ENCODE data around the gene FTO. TPM values are rescaled to one million over a fixed set of nuclear protein-coding genes. Genes with fewer than 3 reads are reported as not detected.

Gene FTO
- total RNA-seq, 4 donors from 2014 or later, result 64.4 to 116 (median 71.3) TPM

- Histone ChIP-seq H3K4me3 (no peak overlapping the region), H3K4me1 (peaks cover 10% of the 10 kb centered on the region), H3K27ac (no peak overlapping the region), H3K36me3 (no peaks in the 10 kb centered on the region), H3K9me3 (no peaks in the 10 kb centered on the region), H3K27me3 (no peaks in the 10 kb centered on the region)
- DNase-seq (ENCODE audit: low spot score in 2 of 2), result no peak
- WGBS, result 100% methylated on average over 2 of the region's 2 CpGs
- TF ChIP-seq EP300 (IDR thresholded peaks at IDR 0.05), result no peak
- TF ChIP-seq POLR2AphosphoS5 (IDR thresholded peaks at IDR 0.05), result no peak
- no peak for TF ChIP-seq CTCF (IDR thresholded peaks at IDR 0.05)
- no peak for TF ChIP-seq POLR2A (IDR thresholded peaks at IDR 0.05)
These were observed 31.0 kb downstream of the FTO start for GRCh38 chr16:53734908-53735307.

- no peak for TF ChIP-seq POLR2A (IDR thresholded peaks at IDR 0.05)
- no peak for TF ChIP-seq POLR2AphosphoS5 (IDR thresholded peaks at IDR 0.05)
- TF ChIP-seq EP300 (IDR thresholded peaks at IDR 0.05), result no peak
- no peak for TF ChIP-seq CTCF (IDR thresholded peaks at IDR 0.05)
- no peaks in the 10 kb centered on the region for H3K27me3 ChIP-seq
- no peaks in the 10 kb centered on the region for H3K36me3 ChIP-seq
- no peak overlapping the region for H3K27ac ChIP-seq
- no peak overlapping the region for H3K4me3 ChIP-seq
- H3K4me1 ChIP-seq, result peaks cover 10% of the 10 kb centered on the region
- WGBS, result 81% methylated on average over 3 of the region's 3 CpGs
- H3K9me3 ChIP-seq, result no peaks in the 10 kb centered on the region
- no peak for DNase-seq (ENCODE audit: low spot score in 2 of 2)
These were observed 32.3 kb downstream of the FTO start for GRCh38 chr16:53736297-53736696.

- Histone ChIP-seq H3K36me3 (no peaks in the 10 kb centered on the region), H3K4me3 (no peak overlapping the region), H3K4me1 (peaks cover 9% of the 10 kb centered on the region), H3K27me3 (no peaks in the 10 kb centered on the region), H3K27ac (no peak overlapping the region), H3K9me3 (no peaks in the 10 kb centered on the region)
- no peak for DNase-seq (ENCODE audit: low spot score in 2 of 2)
- 93% methylated on average over 5 of the region's 5 CpGs for WGBS
- TF ChIP-seq CTCF (IDR thresholded peaks at IDR 0.05) (no peak), POLR2AphosphoS5 (IDR thresholded peaks at IDR 0.05) (no peak), POLR2A (IDR thresholded peaks at IDR 0.05) (no peak), EP300 (IDR thresholded peaks at IDR 0.05) (no peak)
These were observed 33.6 kb downstream of the FTO start for GRCh38 chr16:53737552-53737951.

- no peaks in the 10 kb centered on the region for H3K36me3 ChIP-seq
- TF ChIP-seq EP300 (IDR thresholded peaks at IDR 0.05) (no peak), POLR2AphosphoS5 (IDR thresholded peaks at IDR 0.05) (no peak), CTCF (IDR thresholded peaks at IDR 0.05) (no peak), POLR2A (IDR thresholded peaks at IDR 0.05) (no peak)
- DNase-seq (ENCODE audit: low spot score in 2 of 2), result no peak
- H3K27me3 ChIP-seq, result no peaks in the 10 kb centered on the region
- no peak overlapping the region for H3K4me3 ChIP-seq
- H3K9me3 ChIP-seq, result no peaks in the 10 kb centered on the region
- H3K4me1 ChIP-seq, result peaks cover 19% of the 10 kb centered on the region
- no peak overlapping the region for H3K27ac ChIP-seq
These were observed 36.5 kb downstream of the FTO start for GRCh38 chr16:53740476-53740875.

- no peak for DNase-seq (ENCODE audit: low spot score in 2 of 2)
- Histone ChIP-seq H3K9me3 (no peaks in the 10 kb centered on the region), H3K4me1 (peaks cover 24% of the 10 kb centered on the region), H3K27ac (no peak overlapping the region), H3K4me3 (no peak overlapping the region), H3K27me3 (no peaks in the 10 kb centered on the region), H3K36me3 (no peaks in the 10 kb centered on the region)
- TF ChIP-seq CTCF (IDR thresholded peaks at IDR 0.05) (no peak), EP300 (IDR thresholded peaks at IDR 0.05) (no peak), POLR2AphosphoS5 (IDR thresholded peaks at IDR 0.05) (no peak), POLR2A (IDR thresholded peaks at IDR 0.05) (no peak)
- 89% methylated on average over 3 of the region's 3 CpGs for WGBS
These were observed 37.1 kb downstream of the FTO start for GRCh38 chr16:53740933-53741531.
